GM12878 (cell line): ENCODE results near the gene SCUBE2. TPM values are rescaled to one million over a fixed set of nuclear protein-coding genes. Genes with fewer than 3 reads are reported as not detected.
A peak's percentile ranks its signal among the peaks of the same experiment; 100 is the strongest.

Source experiments
- ATAC-seq: fragments of 200-7000 bp; cut with Tn5 transposase; 3 replicates; pipeline ENCODE4 v1.9.1; 2020; ENCODE audit warnings: mild to moderate bottlenecking, moderate library complexity
- BruUV-seq: library from RNA; stranded (reverse); fragments of 400-500 nt; replicated peaks from 2 replicates; lab custom pipeline; 2021; lab: Mats Ljungman, UMichigan
- CTCF ChIA-PET: fragments of 300-600 bp; sonication (Branson Sonifier 250); formaldehyde crosslinking; extraction: SDS; loops from one replicate; lab custom pipeline; 2021; ENCODE audit warnings: inconsistent platforms; lab: Yijun Ruan, JAX
- POLR2A ChIA-PET: fragments of 350-600 bp; formaldehyde crosslinking; extraction: SDS; loops from one replicate; lab custom pipeline; 2021; ENCODE audit warnings: inconsistent platforms; lab: Charles Lee
- RAD21 ChIA-PET: fragments of 300-600 bp; sonication (Branson Sonifier 250); formaldehyde crosslinking; loops from one replicate; lab custom pipeline; 2023; ENCODE audit warnings: antibody characterized with exemption; ENCODE audit not compliant: unreplicated experiment; lab: Charles Lee
- SMC1A ChIA-PET: fragments of 300-600 bp; sonication (Branson Sonifier 250); formaldehyde crosslinking; loops from one replicate; lab custom pipeline; 2023; ENCODE audit not compliant: unreplicated experiment, uncharacterized antibody; lab: Charles Lee
- DNase-seq: peaks from one replicate; pipeline ENCODE4 v3.0.0-alpha.2; 2011; ENCODE audit warnings: low read depth, low spot score
- FAIRE-seq: peaks from 3 replicates; lab custom pipeline; 2011; peaks lifted over from hg19 to GRCh38; lab: Jason Lieb, UNC
- H2AFZ ChIP-seq: 2 replicates; pipeline ENCODE4 v1.6.0; 2011; ENCODE audit warnings: low read depth, low read length, control low read depth; ENCODE audit not compliant: control insufficient read depth
- H3K27ac ChIP-seq: 2 replicates; pipeline ENCODE4 v1.5.1; 2011; ENCODE audit warnings: control low read depth; ENCODE audit not compliant: control insufficient read depth, insufficient read depth
- H3K27me3 ChIP-seq, 2 experiments: replicated peaks in 1 of 2; 2 replicates each; pipeline versions ENCODE4 v1.6.0 to v1.6.1; 2011; ENCODE audit warnings: low read length in 1 of 2; ENCODE audit not compliant: control insufficient read depth in 2 of 2, insufficient read depth in 2 of 2
- H3K36me3 ChIP-seq, 2 experiments: 2 replicates each; pipeline ENCODE4 v1.5.1; 2011; ENCODE audit warnings: low read length in 1 of 2; ENCODE audit not compliant: control insufficient read depth in 2 of 2, insufficient read depth in 2 of 2
- H3K4me1 ChIP-seq: 2 replicates; pipeline ENCODE4 v1.6.1; 2011; ENCODE audit warnings: mild to moderate bottlenecking, low read length, moderate library complexity, mixed read lengths; ENCODE audit not compliant: control insufficient read depth, insufficient read depth
- H3K4me2 ChIP-seq: 2 replicates; pipeline ENCODE4 v1.6.0; 2011; ENCODE audit warnings: control low read depth; ENCODE audit not compliant: control insufficient read depth, insufficient read depth
- H3K4me3 ChIP-seq: fragments of 200-600 bp; sonication (generic); 2 replicates; pipeline ENCODE4 v1.5.1; 2016
- H3K79me2 ChIP-seq: 2 replicates; pipeline ENCODE4 v1.6.0; 2011; ENCODE audit warnings: low read length; ENCODE audit not compliant: control insufficient read depth, insufficient read depth
- H3K9ac ChIP-seq: 2 replicates; pipeline ENCODE4 v1.8.0; 2011; ENCODE audit warnings: low read length, control low read depth, mixed read lengths; ENCODE audit not compliant: control insufficient read depth, insufficient read depth
- H3K9me3 ChIP-seq: replicated peaks from 3 replicates; pipeline ENCODE4 v1.5.1; 2011; ENCODE audit warnings: mild to moderate bottlenecking, low read length; ENCODE audit not compliant: control insufficient read depth, insufficient read depth
- H4K20me1 ChIP-seq: 2 replicates; pipeline ENCODE4 v1.6.0; 2011; ENCODE audit not compliant: control insufficient read depth, insufficient read depth
- CBX5 ChIP-seq: sonication (generic); IDR thresholded peaks from 2 replicates; pipeline ENCODE4 v1.6.1; 2016; ENCODE audit warnings: low read depth, moderate library complexity, mild to moderate bottlenecking, inconsistent platforms
- EZH2 ChIP-seq: IDR thresholded peaks from 2 replicates; pipeline ENCODE4 v1.6.1; 2012; ENCODE audit warnings: low read depth, mild to moderate bottlenecking, control low read depth, inconsistent platforms, low read length, borderline replicate concordance; ENCODE audit not compliant: control insufficient read depth
- POLR2AphosphoS5 ChIP-seq: IDR thresholded peaks from 2 replicates; pipeline ENCODE4 v1.6.1; 2011; ENCODE audit warnings: mild to moderate bottlenecking, low read length, inconsistent platforms
- WRNIP1 ChIP-seq: IDR thresholded peaks from 2 replicates; pipeline ENCODE4 v1.6.1; 2011; ENCODE audit warnings: low read depth, low read length, improper control_type of control experiment, borderline replicate concordance
- ZNF207 ChIP-seq: fragments of 450-650 bp; IDR thresholded peaks from 2 replicates; pipeline ENCODE4 v1.6.1; 2014; ENCODE audit warnings: antibody characterized with exemption, mild to moderate bottlenecking, borderline replicate concordance
- WGBS: methylation state at CpG from one replicate; pipeline ENCODE4 v1.1.6; 2016; ENCODE audit warnings: low lambda C conversion rate; ENCODE audit not compliant: insufficient replicate concordance, insufficient coverage; ENCODE audit errors: missing lambda C conversion rate; 5-methylcytosine and 5-hydroxymethylcytosine counted together
- in situ Hi-C: fragments of 300-500 bp; cut with MboI; formaldehyde crosslinking; loops from 9 replicates; pipeline ENCODE4 v1.14.3; 2018; ENCODE audit warnings: mixed read lengths
- intact Hi-C: fragments of 100-400 bp; cut with micrococcal nuclease; formaldehyde crosslinking; loops from one replicate; pipeline ENCODE4 v1.14.2; 2022; ENCODE audit not compliant: unreplicated experiment
- polyA plus RNA-seq, 11 experiments: library from polyadenylated mRNA; depleted of rRNA in 4 of 11; unstranded in 6 of 11; stranded (reverse) in 5 of 11; fragments of >200 nt; fragmentation: Nextera tagmentation in 4 of 11; fragmentation: Illumina TruSeq in 1 of 11; extraction: Ambion mirVana in 4 of 11; extraction: Trizol in 1 of 11; gene quantifications; 1 replicate in 1 of 11; 2 replicates in 10 of 11; pipeline versions ENCODE4 v1.2.1 to v1.2.3, GENCODE V29; 2011 to 2016; ENCODE audit warnings: inconsistent platforms in 2 of 11, missing spikeins in 2 of 11, low read depth in 1 of 11
- total RNA-seq, 4 experiments: library from RNA; depleted of rRNA in 3 of 4; stranded (reverse); fragments of >200 nt in 3 of 4; fragmentation: Illumina TruSeq in 1 of 4; extraction: Trizol in 1 of 4; gene quantifications; 2 replicates each; pipeline versions ENCODE4 v1.2.1 to v1.2.3, GENCODE V29; 2013 to 2021
- TF ChIP-seq, protein P1 (sequence below): IDR thresholded peaks from 2 replicates; pipeline ENCODE4 v1.6.1; 2012; ENCODE audit warnings: low read length, inconsistent platforms

SCUBE2 gene
- total and polyA plus RNA-seq, 10 of the 15 experiments (the other 5 are each of a cell fraction or from before 2014, with no cell fraction given) = 0.12 to 0.56 (median 0.31) TPM; not detected in 2

DNA sequence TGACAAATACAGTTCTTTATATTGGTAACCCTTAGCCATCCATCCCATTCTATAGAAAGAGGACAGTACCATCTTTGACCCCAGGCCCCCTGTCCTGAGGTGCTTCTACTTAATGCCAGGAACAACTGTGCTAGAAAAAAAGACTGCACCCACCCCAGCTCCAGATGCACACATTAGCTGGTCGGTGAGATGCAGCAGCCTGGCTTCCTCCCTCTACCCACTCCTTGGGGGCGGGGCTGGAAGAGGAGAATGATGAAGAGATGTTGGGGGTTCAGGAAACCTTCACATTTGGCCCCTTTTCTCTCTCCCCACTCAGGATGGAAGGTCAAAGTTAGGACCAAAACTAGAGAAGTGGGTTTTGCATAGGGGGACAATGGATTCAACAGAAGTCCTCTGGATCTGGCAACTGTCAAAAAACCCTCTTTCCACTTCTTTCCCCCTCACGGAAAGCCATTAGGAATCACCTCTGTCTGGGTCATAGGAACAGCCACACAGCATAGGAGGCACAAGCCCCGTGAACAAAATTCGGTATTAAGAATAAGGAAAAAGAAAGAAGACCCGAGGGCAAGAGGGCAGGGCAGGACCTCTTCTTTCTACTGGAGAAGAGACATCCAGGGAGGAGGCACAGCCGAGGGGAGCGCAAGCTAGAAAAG is 88.4 kb downstream of the SCUBE2 start:
- DNase-seq = no peak
- TF ChIP-seq, protein P1, sequence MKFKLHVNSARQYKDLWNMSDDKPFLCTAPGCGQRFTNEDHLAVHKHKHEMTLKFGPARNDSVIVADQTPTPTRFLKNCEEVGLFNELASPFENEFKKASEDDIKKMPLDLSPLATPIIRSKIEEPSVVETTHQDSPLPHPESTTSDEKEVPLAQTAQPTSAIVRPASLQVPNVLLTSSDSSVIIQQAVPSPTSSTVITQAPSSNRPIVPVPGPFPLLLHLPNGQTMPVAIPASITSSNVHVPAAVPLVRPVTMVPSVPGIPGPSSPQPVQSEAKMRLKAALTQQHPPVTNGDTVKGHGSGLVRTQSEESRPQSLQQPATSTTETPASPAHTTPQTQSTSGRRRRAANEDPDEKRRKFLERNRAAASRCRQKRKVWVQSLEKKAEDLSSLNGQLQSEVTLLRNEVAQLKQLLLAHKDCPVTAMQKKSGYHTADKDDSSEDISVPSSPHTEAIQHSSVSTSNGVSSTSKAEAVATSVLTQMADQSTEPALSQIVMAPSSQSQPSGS = no peak
- TF ChIP-seq WRNIP1 (no peak), EZH2 (no peak), ZNF207 (no peak), CBX5 (no peak), POLR2AphosphoS5 (no peak)
- BruUV-seq = no TSS peak
- Histone ChIP-seq H3K79me2 (no peaks in the 10 kb centered on the region), H3K9ac (no peak overlapping the region), H3K9me3 (no peaks in the 10 kb centered on the region), H3K27ac (no peak overlapping the region), H3K4me2 (peak overlapping the region; percentile 87), H3K36me3 (no peaks in the 10 kb centered on the region), H2AFZ (peak overlapping the region; percentile 50), H3K27me3 (peaks cover 4 to 16% of the 10 kb centered on the region in 2 experiments), H3K4me1 (peaks cover 6% of the 10 kb centered on the region; the same call in 1 of the 2 replicates), H3K4me3 (peak overlapping the region; percentile 55; the same call in 1 of the 2 replicates), H4K20me1 (no peaks in the 10 kb centered on the region)
- POLR2A ChIA-PET = interaction anchor here (0.6 kb wide), 1 partner anchor 40 kb away, joined by 4 read pairs; no protein-coding TSS in a partner anchor
- no peak for FAIRE-seq
- in situ Hi-C loops (no loop called here), intact Hi-C loops (no loop called here)
- 15% methylated on average over 8 of the region's 8 CpGs for WGBS
- RAD21 ChIA-PET = interaction anchor here (1.1 kb wide), 1 partner anchor 13 kb away, joined by 3 read pairs; no protein-coding TSS in a partner anchor
- no peak; the same call in 2 of the 3 replicates for ATAC-seq
- CTCF ChIA-PET = interaction anchor here (0.6 to 1.4 kb wide), 3 partner anchors 12 to 135 kb away, joined by 3 to 4 read pairs (median 3); no protein-coding TSS in a partner anchor
- SMC1A ChIA-PET = interaction anchor here (0.6 kb wide), 2 partner anchors 43 to 94 kb away, joined by 4 read pairs; no protein-coding TSS in a partner anchor
